HG03520 (cell line): ENCODE results near the gene MRGPRE.

Experiments
- ATAC-seq: cut with Tn5 transposase; IDR thresholded peaks from one replicate; pipeline ENCODE4 v1.9.1; 2021; ENCODE audit warnings: mild to moderate bottlenecking, moderate library complexity; ENCODE audit not compliant: unreplicated experiment

Gene MRGPRE

DNA sequence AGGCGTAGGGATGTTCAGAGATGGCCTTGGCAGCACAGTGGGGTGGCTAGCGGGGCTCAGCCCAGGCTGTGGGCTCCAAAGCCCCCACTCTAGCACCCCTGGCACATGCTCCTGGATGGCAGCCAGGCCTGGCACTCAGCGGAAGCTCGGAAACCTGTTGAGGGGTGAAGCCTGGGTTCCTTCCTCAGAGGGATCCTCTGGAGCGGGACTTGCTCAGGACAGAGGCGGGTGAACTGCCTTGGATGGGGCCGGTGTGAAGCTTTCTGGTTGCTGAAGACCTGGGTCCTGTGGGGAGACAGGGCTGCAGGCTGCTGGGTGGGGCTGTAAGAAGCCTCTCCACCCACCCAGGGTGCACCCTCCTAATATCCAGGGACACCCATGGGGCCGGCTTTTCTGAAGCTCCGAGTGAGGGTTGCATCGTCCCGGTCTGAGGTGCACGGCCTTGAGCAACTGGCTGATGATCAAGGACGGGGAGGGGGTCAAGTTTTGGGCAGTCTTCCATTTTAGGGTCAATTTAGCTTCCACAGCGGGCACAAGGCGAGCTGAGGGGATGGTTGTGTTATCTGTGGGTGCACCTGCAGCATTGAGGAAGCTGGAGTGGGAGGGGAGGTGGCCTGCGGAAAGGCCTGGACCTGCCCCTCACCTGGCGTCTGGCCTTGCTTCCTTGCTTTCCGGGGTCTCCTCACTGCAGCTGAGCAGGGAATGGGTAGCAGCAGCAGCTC is 5.2 kb downstream of the MRGPRE start:
- ATAC-seq = no peak

DNA sequence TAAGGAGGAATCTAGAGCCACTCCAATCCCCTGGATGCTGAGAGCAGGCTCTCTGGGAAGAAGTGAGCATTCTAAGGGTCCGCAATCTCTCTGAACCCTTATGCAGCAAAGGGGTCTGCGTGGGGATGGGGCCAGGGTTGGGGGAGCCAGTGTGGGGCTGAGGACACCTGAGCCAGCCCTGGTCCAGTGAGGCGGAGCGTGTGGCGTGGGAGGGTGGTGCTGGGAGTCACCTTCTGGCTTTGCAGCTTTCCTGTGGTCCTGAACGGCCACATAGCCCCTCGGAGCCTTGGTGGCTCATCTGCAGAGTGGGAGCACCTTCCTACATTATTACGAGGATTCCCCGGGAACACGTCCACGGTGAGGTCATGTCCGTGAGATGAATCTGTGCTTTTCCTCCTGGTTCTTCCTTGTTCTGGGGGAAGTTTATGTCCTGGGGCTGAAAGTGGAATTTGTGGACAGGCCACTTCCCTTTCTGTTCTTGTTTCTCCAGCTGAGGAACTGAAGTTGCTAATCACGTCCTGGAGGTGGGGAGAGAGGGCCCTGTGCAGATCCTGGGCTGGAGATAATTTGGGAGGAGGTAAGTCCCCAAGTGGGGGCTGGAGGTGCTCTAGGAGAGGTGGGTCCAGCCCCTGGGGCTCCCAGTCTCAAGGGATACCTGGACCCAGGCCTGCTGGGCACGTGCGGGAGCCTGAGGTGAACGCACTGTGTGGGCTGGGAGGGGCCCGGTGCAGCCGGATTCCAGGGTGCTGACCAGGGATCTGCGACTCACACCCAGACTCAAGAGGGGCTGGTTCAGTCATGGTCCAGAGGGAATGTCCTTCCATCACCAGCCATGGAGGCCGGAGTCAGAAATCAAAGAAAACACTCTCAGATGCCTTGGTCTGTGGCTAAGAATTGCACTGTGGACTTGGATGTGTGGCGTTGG is 6.1 kb downstream of the MRGPRE start:
- ATAC-seq = no peak

DNA sequence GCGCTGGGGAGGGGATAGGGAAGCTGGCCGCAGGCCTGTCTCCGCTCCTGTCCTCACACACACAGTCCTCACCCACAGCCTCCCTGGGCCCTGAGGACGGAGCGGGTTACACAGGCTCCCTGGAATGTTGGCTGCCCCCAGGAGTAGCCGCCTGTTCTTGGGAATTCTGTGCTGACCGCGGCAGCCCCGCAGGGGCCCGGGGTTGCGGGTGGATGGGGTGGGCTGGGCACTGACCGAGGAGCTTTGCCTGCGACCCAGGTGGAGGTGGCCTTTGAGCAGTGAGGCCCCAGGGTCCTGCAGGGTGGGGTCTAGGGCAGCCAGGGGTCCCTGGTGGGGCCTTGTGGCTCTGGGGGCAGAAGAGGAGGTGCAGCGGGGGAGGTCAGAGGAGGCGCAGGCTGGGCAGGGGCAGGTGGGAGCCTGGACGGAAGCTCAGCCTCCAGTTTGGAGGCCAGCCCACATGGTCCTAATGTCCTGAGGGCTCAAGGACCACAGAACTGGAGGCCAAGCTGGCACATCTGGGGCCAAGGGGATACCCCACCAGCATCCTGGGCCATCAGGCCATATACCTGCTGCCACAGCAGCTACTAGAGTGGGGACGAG is 7.0 kb downstream of the MRGPRE start:
- no peak for ATAC-seq

DNA sequence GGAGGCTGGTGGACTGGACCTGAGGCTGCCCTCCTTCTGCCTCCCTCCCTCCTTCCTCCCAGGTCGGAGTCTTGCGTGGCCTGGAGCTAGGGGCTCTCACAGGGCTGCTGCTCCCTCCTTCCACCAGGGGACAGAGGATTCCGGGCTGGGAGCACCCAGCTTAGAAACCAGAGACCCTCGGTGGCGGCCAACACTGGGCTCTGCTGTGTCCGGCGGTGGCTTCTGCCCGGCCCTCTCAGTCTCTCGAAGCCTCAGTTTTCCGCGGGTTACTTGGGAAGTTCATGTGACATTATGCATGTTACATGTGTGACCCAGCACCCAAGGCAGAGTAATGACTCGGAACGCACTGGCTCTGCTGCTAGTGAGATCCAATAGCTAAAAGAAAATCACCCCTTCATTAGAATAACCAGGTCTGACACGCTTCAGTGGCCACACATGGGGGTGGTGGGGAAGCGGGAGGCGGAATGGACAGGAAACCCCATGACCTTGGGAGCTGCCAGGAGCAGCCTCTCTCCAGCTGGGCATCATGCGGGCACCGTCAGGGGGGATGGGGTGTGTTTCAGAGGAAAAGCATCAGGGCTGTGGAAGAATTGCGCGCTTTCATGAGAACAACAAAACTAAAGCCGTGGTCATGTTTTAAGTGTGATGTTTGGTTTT is 7.7 kb downstream of the MRGPRE start:
- no peak for ATAC-seq

DNA sequence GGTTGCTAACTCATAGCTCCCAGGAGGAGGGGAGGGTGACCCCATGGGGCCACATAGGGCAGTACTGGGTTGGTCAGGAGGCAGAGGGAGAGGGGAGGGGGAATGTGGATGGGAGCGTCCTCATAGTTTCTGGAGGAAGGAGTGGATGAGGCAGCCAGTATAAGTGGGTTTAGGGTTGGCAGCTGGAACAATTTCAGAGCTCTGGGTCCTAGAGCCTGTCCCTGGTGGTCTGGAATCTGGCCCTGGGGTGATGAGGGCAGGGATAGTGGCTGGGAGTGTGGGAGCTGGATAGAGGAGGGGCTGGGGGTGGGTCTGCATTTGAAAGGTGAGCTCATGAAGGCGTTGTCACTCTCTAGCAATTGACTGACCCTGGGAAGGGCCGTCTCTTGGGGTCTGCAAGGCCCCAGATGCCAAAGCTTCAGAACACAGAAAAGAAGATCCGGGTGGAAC is 8.3 kb downstream of the MRGPRE start:
- ATAC-seq = no peak

DNA sequence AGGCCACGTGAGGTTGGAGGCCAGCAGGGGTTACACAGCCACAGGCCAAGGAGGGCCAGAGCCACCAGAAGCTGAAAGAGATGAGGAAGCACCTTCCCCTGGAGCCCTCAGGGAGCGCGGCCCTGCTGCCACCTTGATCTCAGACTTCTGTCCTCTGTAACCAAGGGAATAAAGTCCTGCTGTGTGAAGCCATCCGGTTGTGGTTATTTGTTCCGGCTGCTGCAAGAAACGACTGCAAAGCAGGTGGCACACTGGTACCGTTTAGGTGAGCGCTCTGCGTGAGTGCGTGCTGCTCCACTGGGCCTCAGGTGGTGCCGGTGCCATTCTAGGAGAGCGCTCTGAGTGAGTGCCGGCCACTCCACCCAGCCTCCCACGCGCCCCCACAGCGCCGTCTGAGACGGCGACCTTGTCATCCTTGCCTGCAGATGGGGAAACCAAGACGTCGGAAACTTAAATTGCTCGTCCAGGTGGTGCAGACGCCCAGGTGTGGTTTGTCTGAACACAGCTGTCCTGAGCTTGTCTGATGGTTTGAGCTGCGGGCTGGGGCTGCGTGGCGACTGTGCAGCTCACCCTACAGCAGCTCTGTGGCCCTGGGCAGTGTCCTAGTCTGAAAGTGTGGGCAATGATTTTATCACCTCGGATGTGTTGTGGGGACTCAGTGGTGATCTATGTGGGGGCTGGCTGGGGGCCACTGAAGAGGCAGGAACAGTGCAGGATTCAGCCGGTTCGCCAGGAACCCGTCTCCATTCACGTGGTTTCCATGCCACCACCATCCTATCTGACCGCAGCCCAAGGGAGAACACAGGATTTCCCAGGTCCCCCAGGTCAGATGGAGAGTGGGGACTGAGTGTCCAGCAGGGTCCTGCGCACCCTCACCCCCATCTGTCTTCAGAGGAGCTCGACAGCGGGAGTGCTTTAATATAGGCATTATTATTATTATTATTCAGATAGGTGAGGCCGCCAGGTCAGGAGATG is 9.0 kb downstream of the MRGPRE start:
- ATAC-seq = no peak

DNA sequence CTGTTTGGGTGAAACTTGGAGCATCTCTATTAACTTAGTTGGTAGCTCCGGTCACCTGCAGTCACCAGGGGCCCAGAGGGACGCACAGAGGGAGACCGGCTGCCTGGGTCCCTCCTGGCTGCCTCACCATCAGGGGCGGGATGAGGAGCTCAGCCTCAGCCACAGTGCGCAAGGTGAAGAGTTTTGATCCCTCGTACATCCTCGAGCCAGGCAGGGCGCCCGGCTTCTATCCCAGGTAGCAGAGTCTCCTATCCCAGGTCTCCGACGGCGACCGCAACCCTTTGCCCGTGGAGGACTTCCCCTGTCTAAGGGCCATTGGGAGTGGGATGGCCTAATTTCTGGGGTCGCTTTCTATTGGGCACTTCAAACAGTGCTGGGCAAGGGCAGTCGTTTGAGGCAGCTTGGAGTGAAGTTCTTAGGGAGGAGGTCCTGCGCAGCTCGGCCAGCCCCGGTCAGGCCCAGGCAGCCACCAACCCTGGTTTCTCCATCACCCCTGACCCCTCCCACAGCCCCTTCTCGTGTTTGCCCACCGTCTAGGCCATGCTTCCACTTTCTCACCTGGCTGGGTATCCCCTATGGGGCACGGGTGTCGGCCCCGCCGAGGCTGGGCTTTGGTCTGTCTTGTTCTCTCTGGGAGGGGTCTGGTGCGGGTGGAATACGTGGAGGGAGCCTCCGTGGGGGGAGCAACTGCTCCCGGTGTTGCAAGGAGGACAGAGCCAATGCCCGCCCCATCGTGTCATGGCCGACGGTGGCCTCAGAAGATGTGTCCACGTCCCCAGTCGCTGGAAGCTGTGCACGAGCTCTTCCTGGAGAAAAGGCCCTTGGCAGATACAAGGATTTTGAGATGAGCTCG is 10.0 kb downstream of the MRGPRE start:
- ATAC-seq = no peak

DNA sequence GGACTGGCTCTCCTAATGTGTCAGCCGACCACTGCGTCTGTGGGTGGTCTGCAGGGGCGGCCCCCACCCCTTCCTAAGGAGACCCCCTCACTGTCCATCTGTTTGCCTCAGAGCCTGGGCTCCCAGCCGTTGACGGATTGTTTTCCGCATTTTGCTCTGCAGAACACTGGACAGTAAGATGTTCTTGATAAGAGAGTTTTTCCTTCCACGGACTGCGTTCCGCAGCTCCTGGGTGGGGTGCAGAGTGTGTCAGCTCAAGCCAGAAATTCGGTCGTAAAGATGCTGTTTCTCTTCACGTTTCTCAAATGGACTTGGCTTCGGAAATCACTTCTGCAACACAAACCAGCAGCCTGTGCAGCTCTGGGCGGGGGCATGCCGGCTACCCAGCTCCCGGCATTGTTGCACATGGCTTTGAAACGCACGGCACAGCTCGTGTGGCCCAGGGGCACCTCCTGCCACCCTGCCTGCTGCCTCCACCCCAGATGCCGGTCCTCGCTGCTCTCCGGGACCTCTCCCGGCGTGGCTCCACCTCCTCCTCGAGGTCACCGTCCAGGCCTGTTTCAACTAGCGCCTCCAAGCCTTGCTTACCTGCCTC is 10.7 kb downstream of the MRGPRE start:
- no peak for ATAC-seq

DNA sequence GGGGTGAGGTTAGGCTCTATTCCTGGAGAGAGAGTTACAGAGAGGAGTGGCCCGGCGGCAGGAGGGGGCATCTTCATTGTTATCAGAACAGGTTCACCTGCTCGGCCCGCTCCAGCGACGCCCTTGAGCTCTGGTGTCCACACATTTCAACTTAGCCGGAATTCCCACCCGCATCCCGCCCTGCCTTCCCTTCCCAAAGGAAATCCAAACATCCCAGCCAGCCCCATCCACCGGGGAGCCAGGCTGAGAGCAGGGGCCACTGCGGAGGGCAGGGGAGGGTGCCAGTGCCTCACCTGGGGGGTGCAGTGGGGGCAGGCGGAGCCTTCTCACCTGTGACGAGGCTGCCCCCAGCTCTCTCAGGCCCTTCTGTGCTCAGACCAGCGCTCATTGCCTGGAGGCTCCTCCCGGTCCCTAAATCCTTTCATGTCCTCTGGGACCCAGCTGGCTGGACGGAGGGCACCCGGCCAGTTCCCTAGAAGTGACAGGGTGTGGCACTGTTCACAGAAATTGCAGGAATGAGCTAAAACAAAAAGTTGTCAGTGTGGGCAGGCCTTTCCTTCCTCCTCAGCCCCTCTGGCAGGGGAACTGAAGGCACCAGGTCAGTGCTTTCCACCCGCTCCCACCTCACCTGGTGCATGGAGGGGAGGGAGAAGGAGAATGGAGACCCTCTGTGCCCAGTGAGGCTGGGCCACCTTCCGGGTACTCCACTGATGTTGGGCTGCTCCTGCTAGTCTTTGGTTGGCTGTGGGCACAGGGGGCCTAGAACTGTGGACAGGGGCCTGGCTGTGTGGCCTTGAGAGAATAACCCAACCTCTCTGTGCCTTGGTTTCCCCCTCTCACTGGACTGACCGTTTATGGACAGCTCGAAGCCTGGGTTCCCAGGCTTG is 11.5 kb downstream of the MRGPRE start:
- ATAC-seq = no peak

DNA sequence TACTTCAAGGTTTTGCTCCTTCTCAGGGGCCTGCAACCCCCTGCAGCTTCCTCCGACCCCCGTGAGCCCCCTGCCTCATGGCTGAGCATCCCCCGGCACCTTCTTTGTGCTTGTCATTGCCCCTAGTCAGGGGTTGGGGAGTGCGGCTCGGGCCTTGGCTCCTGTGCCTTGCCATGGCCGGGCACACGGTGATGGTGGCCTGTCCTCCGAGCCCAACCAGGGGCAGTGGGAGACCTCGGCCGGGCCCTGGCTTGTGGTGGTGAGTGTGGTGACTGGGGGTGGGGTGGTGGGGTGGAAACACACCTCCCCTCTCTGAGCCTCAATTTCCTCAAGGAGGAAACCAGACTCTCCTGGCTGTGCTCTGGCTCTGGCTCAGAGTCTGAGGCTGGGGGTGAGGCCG is 12.1 kb downstream of the MRGPRE start:
- ATAC-seq = no peak

DNA sequence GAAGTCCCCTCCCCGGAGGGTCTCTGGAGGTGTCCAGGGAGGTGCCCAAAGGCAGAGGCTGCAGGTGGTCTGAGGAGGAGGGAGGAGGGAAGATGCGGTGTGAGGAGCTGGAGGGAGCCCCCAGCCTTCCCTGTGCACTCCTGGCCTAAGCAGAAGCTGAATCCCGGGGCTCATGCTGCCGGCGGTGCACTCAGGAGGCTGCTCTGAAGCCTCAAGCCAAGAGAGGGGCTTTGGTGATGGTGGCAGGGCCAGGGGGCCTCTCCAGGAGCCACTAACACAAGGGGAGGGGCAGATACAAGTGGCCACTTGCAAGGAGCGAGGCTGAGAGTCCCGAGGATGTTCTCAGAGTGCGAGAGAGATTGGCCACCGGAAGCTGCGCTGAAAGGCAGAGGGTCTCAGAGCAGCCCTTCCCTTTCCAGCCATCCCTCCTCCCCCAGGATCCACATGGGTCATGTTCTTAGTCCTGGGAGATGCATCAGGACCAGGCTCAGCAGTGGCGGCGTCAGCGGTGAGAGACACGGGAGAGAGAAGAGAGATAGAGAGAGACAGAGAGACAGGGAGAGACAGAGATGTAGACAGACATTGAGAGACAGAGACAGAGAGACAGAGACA is 12.8 kb downstream of the MRGPRE start:
- ATAC-seq = no peak

DNA sequence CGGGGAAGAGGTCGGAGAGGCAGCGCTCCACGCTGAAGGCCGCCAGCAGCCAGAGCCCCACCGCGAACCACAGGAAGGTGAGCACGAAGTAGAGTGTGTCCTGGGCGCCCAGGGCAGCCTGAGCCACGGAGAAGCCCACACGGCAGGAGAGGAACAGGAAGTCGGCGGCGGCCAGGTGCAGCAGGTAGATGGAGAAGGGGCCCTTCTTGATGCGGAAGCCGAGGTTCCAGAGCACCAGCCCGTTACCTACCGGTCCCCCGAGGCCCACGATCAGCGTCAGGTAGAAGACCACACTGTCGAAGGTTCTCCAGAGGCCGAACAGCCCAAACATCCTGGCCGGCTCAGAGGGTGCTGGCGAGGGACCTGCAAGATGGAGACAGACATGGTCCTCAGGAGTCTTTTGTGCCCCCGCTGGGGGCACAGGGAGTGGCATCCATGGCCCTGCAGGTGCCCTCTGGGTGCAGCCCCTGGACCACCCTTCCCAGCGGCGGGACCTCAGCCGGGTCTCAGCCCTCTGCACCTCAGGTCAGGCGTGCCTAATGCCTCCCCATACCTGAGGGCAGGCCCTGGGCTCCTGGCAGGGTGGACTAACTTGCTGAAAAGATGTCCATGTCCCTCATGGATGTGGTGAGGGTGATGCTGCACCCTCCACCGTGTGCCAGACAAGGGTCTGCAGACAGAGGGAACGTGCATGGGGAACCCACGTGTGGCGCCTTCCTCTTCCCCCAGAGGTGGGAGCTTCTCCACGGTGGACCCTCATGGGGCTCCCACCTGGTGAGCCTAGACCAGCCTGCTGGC is 13.5 kb downstream of the MRGPRE start, which contains the start of gene MRGPRG:
Gene MRGPRG, minus strand, starts transcription at position 331 of the 798 bp plus-strand sequence. Its CDS starts 0 bp downstream, at position 331.
- no peak for ATAC-seq

DNA sequence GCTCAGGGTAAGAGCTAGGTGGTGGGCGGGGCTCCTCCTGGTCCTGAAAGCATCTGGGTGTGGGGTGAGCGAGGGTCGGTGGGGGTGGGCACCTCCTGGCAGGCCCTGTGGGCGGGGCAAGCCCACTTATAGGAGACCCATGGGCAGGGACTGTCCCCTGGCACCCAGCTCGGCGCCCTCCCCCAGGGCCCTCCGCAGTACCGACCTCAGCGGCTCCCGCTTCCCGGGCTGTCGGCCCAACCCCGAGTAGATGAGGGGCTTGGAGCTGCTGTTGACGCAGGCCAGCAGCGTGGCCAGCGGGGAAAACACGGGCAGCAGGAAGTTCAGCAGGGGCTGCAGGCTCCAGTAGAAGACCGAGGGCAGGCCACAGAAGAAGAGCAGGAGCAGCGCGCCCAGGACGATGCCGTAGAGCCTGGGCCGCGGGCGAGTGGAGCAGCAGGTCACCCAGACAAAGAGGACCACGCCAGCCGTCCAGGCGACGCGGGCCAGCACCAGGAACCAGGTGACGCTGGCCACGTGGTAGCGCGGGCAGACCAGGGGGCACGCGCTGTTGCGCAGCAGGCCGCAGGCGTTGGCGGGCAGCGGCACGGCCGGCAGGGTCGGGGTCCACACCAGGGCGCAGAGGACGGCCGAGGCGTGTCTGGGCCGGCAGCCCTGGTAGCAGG is 14.3 kb downstream of the MRGPRE start:
- ATAC-seq = no peak

DNA sequence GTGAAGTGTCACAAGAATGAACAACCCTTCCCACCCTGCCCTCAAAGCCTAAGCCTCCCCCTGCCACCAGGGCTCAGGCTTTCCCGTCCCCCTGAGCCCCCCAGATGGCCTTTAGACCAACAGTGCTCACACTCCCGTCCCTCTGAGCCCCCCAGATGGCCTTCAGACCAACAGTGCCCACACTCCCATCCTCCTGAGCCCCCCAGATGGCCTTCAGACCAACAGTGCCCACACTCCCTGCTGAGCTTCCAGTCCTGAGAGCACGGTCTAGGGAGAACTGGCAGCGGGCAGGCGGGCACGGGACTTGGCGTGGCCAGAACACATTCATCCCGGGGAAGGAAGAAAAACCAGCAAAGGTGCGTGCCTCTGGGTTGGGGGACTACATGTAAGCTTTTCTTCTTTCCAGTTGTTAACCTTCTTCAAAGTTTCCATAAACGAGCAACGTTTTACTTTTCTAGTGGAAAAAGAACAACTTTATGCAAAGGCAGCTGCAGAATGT is 16.1 kb downstream of the MRGPRE start:
- no peak for ATAC-seq

DNA sequence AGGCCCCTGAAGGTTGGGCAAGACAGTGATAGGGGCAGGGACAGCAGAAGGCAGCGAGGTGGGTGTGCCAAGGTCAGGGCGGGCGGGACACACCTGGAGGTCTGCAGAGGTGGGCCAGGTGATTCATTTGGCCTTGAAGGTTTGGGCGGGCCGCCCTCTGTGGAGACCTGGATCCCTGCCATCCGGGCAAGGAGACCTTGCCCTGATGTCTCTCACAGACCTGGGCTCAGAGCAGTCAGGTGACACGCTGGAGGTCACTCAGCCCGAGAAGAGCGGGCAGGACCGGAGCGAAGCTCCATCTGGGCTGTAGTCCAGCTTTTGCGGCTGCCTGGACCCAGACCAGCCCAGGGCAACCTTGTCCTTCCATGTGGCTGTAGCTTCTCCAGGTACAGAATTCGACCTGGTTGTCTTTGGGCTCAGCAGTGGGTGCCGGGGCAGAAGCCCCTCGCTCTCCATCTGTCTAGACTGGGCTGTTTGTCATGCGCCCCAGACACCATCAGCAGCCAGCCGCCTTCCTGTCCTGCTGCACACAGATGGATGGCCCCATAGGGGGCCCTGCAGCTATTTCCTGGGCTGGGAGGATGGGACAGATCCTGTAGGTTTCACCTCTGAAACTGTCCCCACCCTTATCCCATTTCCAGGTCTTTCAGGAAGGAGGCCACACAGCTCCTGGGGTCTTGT is 16.7 kb downstream of the MRGPRE start:
- ATAC-seq = no peak
